ENCODE results near the gene PREP. TPM values are rescaled to one million over a fixed set of nuclear protein-coding genes. Genes with fewer than 3 reads are reported as not detected.
A peak's percentile ranks its signal among the peaks of the same experiment; 100 is the strongest.

PREP gene
- polyA plus RNA-seq, 1 donor: 46.6 TPM

GRCh38 chr6:105317607-105318533 lies 85.0 kb downstream of the PREP start:
- Histone ChIP-seq H3K27me3 (ENCODE audit: control insufficient read depth, insufficient read depth, low read length) (no peaks in the 10 kb centered on the region), H3K36me3 (ENCODE audit: control insufficient read depth, insufficient read depth, low read length) (peaks cover 41% of the 10 kb centered on the region), H3K27ac (ENCODE audit: low read length) (no peak overlapping the region), H3K9me3 (ENCODE audit: control insufficient read depth, low read depth, low read length) (no peaks in the 10 kb centered on the region), H3K4me3 (ENCODE audit: low read length) (no peak overlapping the region), H3K4me1 (ENCODE audit: control insufficient read depth, insufficient read depth, low read length) (no peaks in the 10 kb centered on the region)
- DNase-seq: no peak
- no CpG with 5 or more reads among the region's 6 CpGs for WGBS (ENCODE audit: insufficient coverage, low lambda C conversion rate)

GRCh38 chr6:105313211-105313610 lies 89.7 kb downstream of the PREP start:
- H3K36me3 ChIP-seq (ENCODE audit: control insufficient read depth, insufficient read depth, low read length): peaks cover 30% of the 10 kb centered on the region
- no peaks in the 10 kb centered on the region for H3K4me1 ChIP-seq (ENCODE audit: control insufficient read depth, insufficient read depth, low read length)
- WGBS (ENCODE audit: insufficient coverage, low lambda C conversion rate): 100% methylated on average over 1 of the region's 4 CpGs
- no peaks in the 10 kb centered on the region for H3K9me3 ChIP-seq (ENCODE audit: control insufficient read depth, low read depth, low read length)
- DNase-seq: no peak
- no peak overlapping the region for H3K4me3 ChIP-seq (ENCODE audit: low read length)
- no peak overlapping the region for H3K27ac ChIP-seq (ENCODE audit: low read length)
- H3K27me3 ChIP-seq (ENCODE audit: control insufficient read depth, insufficient read depth, low read length): no peaks in the 10 kb centered on the region

GRCh38 chr6:105310947-105311346 lies 91.9 kb downstream of the PREP start:
- H3K4me3 ChIP-seq (ENCODE audit: low read length): no peak overlapping the region
- no peaks in the 10 kb centered on the region for H3K27me3 ChIP-seq (ENCODE audit: control insufficient read depth, insufficient read depth, low read length)
- H3K27ac ChIP-seq (ENCODE audit: low read length): no peak overlapping the region
- WGBS (ENCODE audit: insufficient coverage, low lambda C conversion rate): 75% methylated on average over 2 of the region's 3 CpGs
- no peaks in the 10 kb centered on the region for H3K4me1 ChIP-seq (ENCODE audit: control insufficient read depth, insufficient read depth, low read length)
- H3K36me3 ChIP-seq (ENCODE audit: control insufficient read depth, insufficient read depth, low read length): peaks cover 33% of the 10 kb centered on the region
- DNase-seq: no peak
- no peaks in the 10 kb centered on the region for H3K9me3 ChIP-seq (ENCODE audit: control insufficient read depth, low read depth, low read length)

GRCh38 chr6:105310371-105310770 lies 92.5 kb downstream of the PREP start:
- peaks cover 29% of the 10 kb centered on the region for H3K36me3 ChIP-seq (ENCODE audit: control insufficient read depth, insufficient read depth, low read length)
- DNase-seq: peak; percentile 9 to 32
- no peak overlapping the region for H3K4me3 ChIP-seq (ENCODE audit: low read length)
- H3K27ac ChIP-seq (ENCODE audit: low read length): no peak overlapping the region
- H3K4me1 ChIP-seq (ENCODE audit: control insufficient read depth, insufficient read depth, low read length): no peaks in the 10 kb centered on the region
- H3K9me3 ChIP-seq (ENCODE audit: control insufficient read depth, low read depth, low read length): no peaks in the 10 kb centered on the region
- WGBS (ENCODE audit: insufficient coverage, low lambda C conversion rate): no CpG with 5 or more reads among the region's 1 CpG
- no peaks in the 10 kb centered on the region for H3K27me3 ChIP-seq (ENCODE audit: control insufficient read depth, insufficient read depth, low read length)

GRCh38 chr6:105308840-105309239 lies 94.0 kb downstream of the PREP start:
- WGBS (ENCODE audit: insufficient coverage, low lambda C conversion rate): no CpG with 5 or more reads among the region's 5 CpGs
- H3K4me1 ChIP-seq (ENCODE audit: control insufficient read depth, insufficient read depth, low read length): no peaks in the 10 kb centered on the region
- no peaks in the 10 kb centered on the region for H3K27me3 ChIP-seq (ENCODE audit: control insufficient read depth, insufficient read depth, low read length)
- peaks cover 26% of the 10 kb centered on the region for H3K36me3 ChIP-seq (ENCODE audit: control insufficient read depth, insufficient read depth, low read length)
- H3K27ac ChIP-seq (ENCODE audit: low read length): no peak overlapping the region
- no peak for DNase-seq
- H3K9me3 ChIP-seq (ENCODE audit: control insufficient read depth, low read depth, low read length): no peaks in the 10 kb centered on the region
- H3K4me3 ChIP-seq (ENCODE audit: low read length): no peak overlapping the region

GRCh38 chr6:105305521-105305920 lies 97.4 kb downstream of the PREP start:
- Histone ChIP-seq H3K27ac (ENCODE audit: low read length) (no peak overlapping the region), H3K4me3 (ENCODE audit: low read length) (no peak overlapping the region), H3K9me3 (ENCODE audit: control insufficient read depth, low read depth, low read length) (no peaks in the 10 kb centered on the region), H3K36me3 (ENCODE audit: control insufficient read depth, insufficient read depth, low read length) (peaks cover 17% of the 10 kb centered on the region), H3K4me1 (ENCODE audit: control insufficient read depth, insufficient read depth, low read length) (no peaks in the 10 kb centered on the region), H3K27me3 (ENCODE audit: control insufficient read depth, insufficient read depth, low read length) (no peaks in the 10 kb centered on the region)
- WGBS (ENCODE audit: insufficient coverage, low lambda C conversion rate): no CpG with 5 or more reads among the region's 1 CpG
- DNase-seq: no peak

GRCh38 chr6:105304825-105305224 lies 98.1 kb downstream of the PREP start:
- Histone ChIP-seq H3K4me3 (ENCODE audit: low read length) (no peak overlapping the region), H3K36me3 (ENCODE audit: control insufficient read depth, insufficient read depth, low read length) (peaks cover 17% of the 10 kb centered on the region), H3K27me3 (ENCODE audit: control insufficient read depth, insufficient read depth, low read length) (no peaks in the 10 kb centered on the region), H3K4me1 (ENCODE audit: control insufficient read depth, insufficient read depth, low read length) (no peaks in the 10 kb centered on the region), H3K27ac (ENCODE audit: low read length) (no peak overlapping the region), H3K9me3 (ENCODE audit: control insufficient read depth, low read depth, low read length) (no peaks in the 10 kb centered on the region)
- DNase-seq: no peak

GRCh38 chr6:105304366-105304765 lies 98.5 kb downstream of the PREP start:
- DNase-seq: no peak
- H3K4me3 ChIP-seq (ENCODE audit: low read length): no peak overlapping the region
- no peak overlapping the region for H3K27ac ChIP-seq (ENCODE audit: low read length)
- H3K27me3 ChIP-seq (ENCODE audit: control insufficient read depth, insufficient read depth, low read length): no peaks in the 10 kb centered on the region
- H3K4me1 ChIP-seq (ENCODE audit: control insufficient read depth, insufficient read depth, low read length): no peaks in the 10 kb centered on the region
- H3K9me3 ChIP-seq (ENCODE audit: control insufficient read depth, low read depth, low read length): no peaks in the 10 kb centered on the region
- WGBS (ENCODE audit: insufficient coverage, low lambda C conversion rate): no CpG with 5 or more reads among the region's 3 CpGs
- H3K36me3 ChIP-seq (ENCODE audit: control insufficient read depth, insufficient read depth, low read length): peaks cover 14% of the 10 kb centered on the region

GRCh38 chr6:105302617-105303128 lies 100.2 kb downstream of the PREP start:
- peaks cover 7% of the 10 kb centered on the region for H3K36me3 ChIP-seq (ENCODE audit: control insufficient read depth, insufficient read depth, low read length)
- no CpG with 5 or more reads among the region's 16 CpGs for WGBS (ENCODE audit: insufficient coverage, low lambda C conversion rate)
- no peak overlapping the region for H3K27ac ChIP-seq (ENCODE audit: low read length)
- H3K4me3 ChIP-seq (ENCODE audit: low read length): no peak overlapping the region
- DNase-seq: no peak
- no peaks in the 10 kb centered on the region for H3K27me3 ChIP-seq (ENCODE audit: control insufficient read depth, insufficient read depth, low read length)
- no peaks in the 10 kb centered on the region for H3K9me3 ChIP-seq (ENCODE audit: control insufficient read depth, low read depth, low read length)
- H3K4me1 ChIP-seq (ENCODE audit: control insufficient read depth, insufficient read depth, low read length): no peaks in the 10 kb centered on the region

- DNase-seq: no peak
- peaks cover 8% of the 10 kb centered on the region for H3K36me3 ChIP-seq (ENCODE audit: control insufficient read depth, insufficient read depth, low read length)
- WGBS (ENCODE audit: insufficient coverage, low lambda C conversion rate): 94% methylated on average over 3 of the region's 18 CpGs
- H3K27ac ChIP-seq (ENCODE audit: low read length): no peak overlapping the region
- H3K27me3 ChIP-seq (ENCODE audit: control insufficient read depth, insufficient read depth, low read length): no peaks in the 10 kb centered on the region
- no peak overlapping the region for H3K4me3 ChIP-seq (ENCODE audit: low read length)
- no peaks in the 10 kb centered on the region for H3K9me3 ChIP-seq (ENCODE audit: control insufficient read depth, low read depth, low read length)
- H3K4me1 ChIP-seq (ENCODE audit: control insufficient read depth, insufficient read depth, low read length): no peaks in the 10 kb centered on the region
Observed at GRCh38 chr6:105301756-105302616, 100.9 kb downstream of the PREP start.
